GM12872 (cell line): ENCODE measurements around the gene ZMIZ1.

Source experiments
- CTCF ChIP-seq: IDR thresholded peaks from 3 replicates; pipeline ENCODE4 v1.5.1; 2011; ENCODE audit warnings: low read depth, mild to moderate bottlenecking, low read length, moderate library complexity; ENCODE audit not compliant: insufficient read depth

Gene ZMIZ1

GRCh38 chr10:79140085-79140793 lies 71.5 kb downstream of the ZMIZ1 start:
- no peak for TF ChIP-seq CTCF

- TF ChIP-seq CTCF, result no peak
These were observed 72.1 kb downstream of the ZMIZ1 start for GRCh38 chr10:79140855-79141254.

- no peak for TF ChIP-seq CTCF
These were observed 73.3 kb downstream of the ZMIZ1 start for GRCh38 chr10:79142064-79142491.

GRCh38 chr10:79142522-79143309 lies 74.0 kb downstream of the ZMIZ1 start:
- TF ChIP-seq CTCF, result no peak

- TF ChIP-seq CTCF, result no peak
These were observed 75.1 kb downstream of the ZMIZ1 start for GRCh38 chr10:79143879-79144278.

GRCh38 chr10:79144351-79145173 lies 75.8 kb downstream of the ZMIZ1 start:
- no peak for TF ChIP-seq CTCF

- no peak for TF ChIP-seq CTCF
These were observed 76.4 kb downstream of the ZMIZ1 start for GRCh38 chr10:79145174-79145483.
